Smooth muscle cell (in vitro differentiated cells): ENCODE results near the gene MFSD11. TPM values are rescaled to one million over a fixed set of nuclear protein-coding genes. Genes with fewer than 3 reads are reported as not detected.
"Not testable (repeated sequence)": the region's sequence is repeated elsewhere in the genome, so short reads cannot be mapped to it uniquely, and the experiment has no call there.

Source experiments
- DNase-seq: peaks from one replicate; lab custom pipeline; 2025; ENCODE audit not compliant: unreplicated experiment; lab: John Stamatoyannopoulos, UW
- H2AFZ ChIP-seq: fragments of 200-600 bp; sonication (generic); 2 replicates; pipeline ENCODE4 v1.6.0; 2016; ENCODE audit warnings: antibody characterized with exemption, low read depth, mild to moderate bottlenecking
- H3F3A ChIP-seq: fragments of 200-600 bp; sonication (generic); 2 replicates; pipeline ENCODE4 v1.6.0; 2017; ENCODE audit warnings: antibody characterized with exemption, low read depth
- H3K27ac ChIP-seq: fragments of 200-600 bp; sonication (generic); 2 replicates; pipeline ENCODE4 v1.5.1; 2016; ENCODE audit warnings: low read depth, mild to moderate bottlenecking
- H3K27me3 ChIP-seq: fragments of 200-600 bp; sonication (generic); 2 replicates; pipeline ENCODE4 v1.6.1; 2016; ENCODE audit warnings: low read depth, mild to moderate bottlenecking
- H3K36me3 ChIP-seq: fragments of 200-600 bp; sonication (generic); 2 replicates; pipeline ENCODE4 v1.5.1; 2016; ENCODE audit warnings: low read depth
- H3K4me1 ChIP-seq: fragments of 200-600 bp; sonication (generic); 2 replicates; pipeline ENCODE4 v1.5.1; 2016; ENCODE audit warnings: low read depth
- H3K4me2 ChIP-seq: fragments of 200-600 bp; sonication (generic); 2 replicates; pipeline ENCODE4 v1.6.0; 2016; ENCODE audit warnings: mild to moderate bottlenecking
- H3K4me3 ChIP-seq: fragments of 200-600 bp; sonication (generic); 2 replicates; pipeline ENCODE4 v1.5.1; 2016; ENCODE audit warnings: mild to moderate bottlenecking
- H3K79me2 ChIP-seq: fragments of 200-600 bp; sonication (generic); 2 replicates; pipeline ENCODE4 v1.6.0; 2016; ENCODE audit warnings: low read depth, mild to moderate bottlenecking
- H3K9ac ChIP-seq: fragments of 200-600 bp; sonication (generic); 2 replicates; pipeline ENCODE4 v1.6.0; 2016; ENCODE audit warnings: low read depth
- H3K9me3 ChIP-seq: fragments of 200-600 bp; sonication (generic); replicated peaks from 2 replicates; pipeline ENCODE4 v1.5.1; 2016; ENCODE audit warnings: low read depth
- H4K20me1 ChIP-seq: fragments of 200-600 bp; sonication (generic); 2 replicates; pipeline ENCODE4 v1.6.0; 2016; ENCODE audit warnings: low read depth
- WGBS: methylation state at CpG from one replicate; pipeline ENCODE4 v1.1.7; 2016; ENCODE audit warnings: low lambda C conversion rate; 5-methylcytosine and 5-hydroxymethylcytosine counted together
- polyA plus RNA-seq: library from polyadenylated mRNA; unstranded; fragments of >200 nt; fragmentation: Nextera tagmentation; extraction: Ambion mirVana; gene quantifications from 2 replicates; pipeline ENCODE4 v1.2.1, GENCODE V29; 2016
- total RNA-seq: library from RNA; depleted of rRNA; stranded (reverse); fragments of >200 nt; gene quantifications from 2 replicates; pipeline ENCODE4 v1.2.3, GENCODE V29; 2014
- TF ChIP-seq, protein P1 (sequence below): fragments of 200-600 bp; sonication (generic); IDR thresholded peaks from 2 replicates; pipeline ENCODE4 v1.5.1; 2017; ENCODE audit warnings: borderline replicate concordance, mild to moderate bottlenecking, antibody characterized with exemption; ENCODE audit not compliant: insufficient read depth, poor library complexity, severe bottlenecking

Gene MFSD11
- total and polyA plus RNA-seq, 2 experiments from 2014 or later = 28.1 to 56.6 TPM

DNA sequence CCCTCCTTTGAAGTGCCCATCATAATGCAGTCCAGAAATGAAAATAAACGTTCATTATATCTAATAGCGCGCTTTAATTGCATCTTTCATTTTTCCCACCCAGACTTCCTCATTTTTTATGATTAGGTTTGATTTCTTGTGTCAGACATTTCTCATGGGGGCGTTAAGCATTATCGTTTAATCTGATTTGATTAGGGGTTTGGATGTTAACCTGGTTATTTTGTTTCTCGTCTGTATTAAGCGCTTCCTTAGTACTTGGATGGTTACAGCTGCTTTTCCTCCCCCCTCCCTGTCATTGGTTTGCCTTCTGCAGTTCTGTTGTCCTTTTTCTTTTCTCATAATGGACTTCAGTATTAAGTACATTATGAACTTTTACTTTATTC lies 540 bp downstream of the MFSD11 start:
- Histone ChIP-seq H3K79me2 (peaks cover 55% of the 10 kb centered on the region), H3K4me2 (peak overlapping the region; percentile 91), H3K4me1 (peaks cover 36% of the 10 kb centered on the region), H4K20me1 (peaks cover 28% of the 10 kb centered on the region), H3K27ac (peak overlapping the region; percentile 96), H3K9me3 (no peaks in the 10 kb centered on the region), H3F3A (peaks cover 29% of the 10 kb centered on the region), H3K9ac (peak overlapping the region; percentile 91), H2AFZ (peak overlapping the region; percentile 76), H3K36me3 (no peaks in the 10 kb centered on the region), H3K4me3 (peak overlapping the region; percentile 91), H3K27me3 (no peaks in the 10 kb centered on the region)
- DNase-seq = no peak
- WGBS = 20% methylated on average over 7 of the region's 7 CpGs
- TF ChIP-seq, protein P1, sequence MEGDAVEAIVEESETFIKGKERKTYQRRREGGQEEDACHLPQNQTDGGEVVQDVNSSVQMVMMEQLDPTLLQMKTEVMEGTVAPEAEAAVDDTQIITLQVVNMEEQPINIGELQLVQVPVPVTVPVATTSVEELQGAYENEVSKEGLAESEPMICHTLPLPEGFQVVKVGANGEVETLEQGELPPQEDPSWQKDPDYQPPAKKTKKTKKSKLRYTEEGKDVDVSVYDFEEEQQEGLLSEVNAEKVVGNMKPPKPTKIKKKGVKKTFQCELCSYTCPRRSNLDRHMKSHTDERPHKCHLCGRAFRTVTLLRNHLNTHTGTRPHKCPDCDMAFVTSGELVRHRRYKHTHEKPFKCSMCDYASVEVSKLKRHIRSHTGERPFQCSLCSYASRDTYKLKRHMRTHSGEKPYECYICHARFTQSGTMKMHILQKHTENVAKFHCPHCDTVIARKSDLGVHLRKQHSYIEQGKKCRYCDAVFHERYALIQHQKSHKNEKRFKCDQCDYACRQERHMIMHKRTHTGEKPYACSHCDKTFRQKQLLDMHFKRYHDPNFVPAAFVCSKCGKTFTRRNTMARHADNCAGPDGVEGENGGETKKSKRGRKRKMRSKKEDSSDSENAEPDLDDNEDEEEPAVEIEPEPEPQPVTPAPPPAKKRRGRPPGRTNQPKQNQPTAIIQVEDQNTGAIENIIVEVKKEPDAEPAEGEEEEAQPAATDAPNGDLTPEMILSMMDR = no peak

DNA sequence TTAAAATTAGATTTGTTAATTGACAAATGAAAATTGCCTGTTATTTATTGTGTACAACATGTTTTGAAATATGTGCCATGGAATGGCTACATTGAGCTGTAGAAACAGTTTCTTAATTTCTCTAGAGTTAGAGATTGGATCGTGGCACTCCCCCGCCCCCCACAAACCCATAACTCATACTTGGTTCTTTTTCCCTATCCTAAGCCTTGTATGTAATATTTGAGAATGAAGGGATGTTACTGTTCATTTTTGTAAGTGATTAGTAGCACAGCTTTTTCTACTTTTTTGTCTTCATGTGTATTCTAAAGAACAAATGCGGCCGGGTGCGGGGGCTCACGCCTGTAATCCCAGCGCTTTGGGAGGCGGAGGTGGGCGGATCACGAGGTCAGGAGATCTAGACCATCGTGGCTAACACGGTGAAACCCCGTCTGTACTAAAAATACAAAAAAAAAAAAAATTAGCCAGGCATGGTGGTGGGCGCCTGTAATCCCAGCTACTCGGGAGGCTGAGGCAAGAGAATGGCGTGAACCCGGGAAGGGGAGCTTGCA lies 1.7 kb downstream of the MFSD11 start:
- Histone ChIP-seq H3F3A (peaks cover 20% of the 10 kb centered on the region), H3K4me1 (peaks cover 25% of the 10 kb centered on the region), H3K4me2 (peak overlapping the region; percentile 91), H3K4me3 (peak overlapping the region; percentile 91), H3K79me2 (peaks cover 43% of the 10 kb centered on the region), H4K20me1 (peaks cover 17% of the 10 kb centered on the region), H3K27ac (peak overlapping the region; percentile 7)
- not testable (repeated sequence) for H3K9me3 ChIP-seq, H2AFZ ChIP-seq, H3K36me3 ChIP-seq, DNase-seq, H3K9ac ChIP-seq, H3K27me3 ChIP-seq
- 84% methylated on average over 17 of the region's 17 CpGs for WGBS

DNA sequence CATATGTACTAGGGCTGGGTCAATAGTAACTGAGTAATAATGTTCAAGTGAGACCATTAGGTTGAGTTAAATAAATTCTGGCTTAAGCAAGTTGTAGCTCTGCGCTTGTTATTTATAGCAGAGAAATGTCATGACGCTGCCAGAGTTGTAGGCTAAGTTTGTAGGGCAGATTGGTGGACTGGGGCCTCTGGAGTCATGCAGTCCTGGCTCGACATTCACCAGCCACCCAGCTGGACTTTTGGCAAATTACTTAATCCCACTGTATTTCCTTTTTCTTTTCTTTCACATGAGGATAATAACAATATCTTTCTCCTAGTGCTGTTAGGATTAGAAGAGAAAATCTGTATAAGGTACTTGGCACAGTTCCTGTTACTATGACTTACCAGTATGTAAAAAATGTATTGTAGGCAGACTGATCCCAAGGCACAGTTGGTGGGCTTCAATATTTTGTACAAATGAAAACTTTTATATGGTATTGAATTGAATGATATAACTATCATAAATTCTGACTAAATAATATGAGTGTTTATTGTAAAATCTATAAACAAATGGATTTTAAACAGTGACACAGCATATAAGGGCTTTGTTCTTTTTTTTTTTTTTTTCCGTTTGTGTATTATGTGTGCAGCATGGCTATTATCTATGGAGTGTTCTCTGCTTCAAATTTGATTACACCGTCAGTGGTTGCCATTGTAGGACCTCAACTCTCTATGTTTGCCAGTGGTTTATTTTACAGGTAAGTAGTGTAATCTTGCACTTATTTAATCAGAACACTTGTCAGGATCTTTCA lies 2.6 kb downstream of the MFSD11 start:
- H3K9ac ChIP-seq = no peak overlapping the region
- peak overlapping the region; percentile 25 for H3K4me3 ChIP-seq
- H3K36me3 ChIP-seq = peaks cover 14% of the 10 kb centered on the region
- peaks cover 8% of the 10 kb centered on the region for H4K20me1 ChIP-seq
- WGBS = 41% methylated on average over 5 of the region's 5 CpGs
- H3K9me3 ChIP-seq = no peaks in the 10 kb centered on the region
- TF ChIP-seq, protein P1 = no peak
- peaks cover 11% of the 10 kb centered on the region for H3F3A ChIP-seq
- no peak overlapping the region for H2AFZ ChIP-seq
- DNase-seq = no peak
- no peaks in the 10 kb centered on the region for H3K27me3 ChIP-seq
- H3K79me2 ChIP-seq = peaks cover 35% of the 10 kb centered on the region
- H3K4me2 ChIP-seq = peak overlapping the region; percentile 66
- peak overlapping the region; percentile 7 for H3K27ac ChIP-seq
- H3K4me1 ChIP-seq = peaks cover 16% of the 10 kb centered on the region

DNA sequence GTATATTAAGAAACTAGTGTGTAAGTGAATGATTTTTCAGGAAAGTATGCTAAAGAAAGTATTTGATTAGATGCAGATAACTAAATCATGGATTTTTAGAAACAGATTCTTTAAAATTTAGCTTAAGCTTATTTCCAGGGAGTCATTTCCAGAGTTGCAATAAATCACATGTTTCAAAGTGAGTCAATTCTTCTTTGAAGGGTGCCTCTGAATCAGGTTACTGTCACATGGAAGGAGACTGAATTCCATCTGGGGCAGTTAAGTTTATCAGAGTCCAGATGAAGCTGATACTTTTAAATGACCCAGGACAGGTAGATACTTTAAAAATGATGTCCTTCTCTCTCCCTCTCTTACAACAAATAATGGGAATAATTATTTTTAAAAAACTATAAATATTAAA lies 5.0 kb downstream of the MFSD11 start:
- Histone ChIP-seq H2AFZ (no peak overlapping the region), H3K79me2 (peaks cover 25% of the 10 kb centered on the region), H3K27ac (no peak overlapping the region), H3K27me3 (no peaks in the 10 kb centered on the region), H3K4me3 (no peak overlapping the region), H3K4me2 (no peak overlapping the region), H3K36me3 (peaks cover 14% of the 10 kb centered on the region), H3K9ac (no peak overlapping the region), H3K9me3 (no peaks in the 10 kb centered on the region), H4K20me1 (no peaks in the 10 kb centered on the region), H3F3A (peaks cover 4% of the 10 kb centered on the region), H3K4me1 (peaks cover 16% of the 10 kb centered on the region)
- no peak for DNase-seq
- TF ChIP-seq, protein P1 = no peak
